GM23248 (cell line): ENCODE measurements around the gene FHDC1.

Experiments
- EZH2 ChIP-seq: fragments of 200-600 bp; sonication (generic); IDR thresholded peaks from 2 replicates; pipeline ENCODE4 v1.6.1; 2018; ENCODE audit warnings: antibody characterized with exemption, mild to moderate bottlenecking; ENCODE audit not compliant: insufficient read depth, poor library complexity, severe bottlenecking
- EZH2phosphoT487 ChIP-seq: fragments of 200-600 bp; sonication (generic); IDR thresholded peaks from 2 replicates; pipeline ENCODE4 v1.6.1; 2018; ENCODE audit warnings: antibody characterized with exemption, moderate library complexity, mild to moderate bottlenecking, low read depth; ENCODE audit not compliant: insufficient read depth

- TF ChIP-seq EZH2 (no peak), EZH2phosphoT487 (no peak)
These were observed 9.2 kb upstream of the FHDC1 start for GRCh38 chr4:152926959-152927358.
